GM18507 (cell line): ENCODE results near the gene FAM120B.
A peak's percentile ranks its signal among the peaks of the same experiment; 100 is the strongest.

Experiments
- DNase-seq: peaks from one replicate; pipeline ENCODE4 v3.0.0; 2011; ENCODE audit warnings: low read depth; ENCODE audit not compliant: insufficient read length; ENCODE audit errors: extremely low spot score
- FAIRE-seq: peaks from 2 replicates; lab custom pipeline; 2011; peaks lifted over from hg19 to GRCh38; lab: Jason Lieb, UNC

FAM120B gene

GRCh38 chr6:170284126-170284773, 22.3 kb upstream of the FAM120B start:
- no peak for FAIRE-seq

GRCh38 chr6:170284866-170285469, 21.6 kb upstream of the FAM120B start:
- FAIRE-seq, result no peak
- DNase-seq, result no peak

More at GRCh38 chr6:170284126-170284773, 22.3 kb upstream of the FAM120B start:
- DNase-seq, result no peak

- DNase-seq, result no peak
Observed at GRCh38 chr6:170285482-170285881, 21.1 kb upstream of the FAM120B start.

DNA sequence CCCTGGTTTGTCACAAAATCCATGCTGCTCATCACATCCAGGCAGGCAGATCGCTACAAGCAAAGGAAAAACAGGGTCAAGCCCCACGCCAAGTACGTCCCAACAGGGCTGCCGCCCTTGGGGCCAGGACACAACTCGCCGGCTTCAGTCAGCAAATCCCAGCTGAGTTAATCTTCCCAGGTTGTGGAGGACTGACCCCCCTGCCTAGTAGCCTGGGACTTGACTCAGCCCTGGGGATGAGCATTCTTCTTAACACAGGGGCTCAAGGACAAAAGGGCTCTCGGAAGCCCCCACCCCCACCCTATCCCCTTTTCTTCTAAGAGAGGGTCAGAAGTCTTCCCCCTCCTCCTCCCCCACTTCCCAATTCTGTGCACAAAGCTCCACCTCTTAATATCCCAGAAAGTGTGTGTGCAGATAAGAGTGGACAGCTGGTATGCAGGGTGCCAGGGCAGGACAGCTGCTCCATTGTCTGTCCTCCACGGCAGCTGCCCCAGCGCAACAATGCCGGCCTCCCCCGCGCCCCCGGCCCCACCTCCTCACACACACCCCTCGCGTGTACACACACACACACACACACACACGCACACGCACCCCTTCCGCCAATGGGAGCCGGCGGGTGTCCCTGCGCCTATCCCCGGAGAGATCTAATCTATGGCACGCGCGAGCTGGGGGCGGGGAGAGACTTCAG, 20.2 kb upstream of the FAM120B start:
- no peak for DNase-seq

More at GRCh38 chr6:170285482-170285881, 21.1 kb upstream of the FAM120B start:
- no peak for FAIRE-seq

DNA sequence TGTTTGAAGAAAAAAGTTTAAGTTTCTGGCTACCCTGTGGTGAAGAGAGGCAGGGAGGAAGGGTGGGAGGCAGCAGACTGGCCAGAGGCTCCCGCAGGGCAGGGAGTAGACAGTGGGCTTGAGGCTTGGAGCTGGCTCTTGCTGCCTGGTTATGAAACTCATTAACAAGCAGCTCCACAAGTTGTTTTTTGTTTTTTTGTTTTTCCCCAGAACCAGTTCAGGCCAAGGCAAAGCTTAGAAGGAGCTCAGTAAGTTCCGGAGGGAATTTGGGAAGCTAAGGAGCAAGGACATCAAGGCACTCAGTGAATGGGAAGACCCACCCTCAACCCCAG, 19.7 kb upstream of the FAM120B start:
- no peak for FAIRE-seq

More for the DNA sequence above, 20.2 kb upstream of the FAM120B start:
- FAIRE-seq, result no peak

GRCh38 chr6:170287371-170287876, 19.1 kb upstream of the FAM120B start:
- FAIRE-seq, result no peak

More for the DNA sequence above, 19.7 kb upstream of the FAM120B start:
- no peak for DNase-seq

GRCh38 chr6:170288091-170288631, 18.4 kb upstream of the FAM120B start:
- FAIRE-seq (no peak), DNase-seq (no peak)

More at GRCh38 chr6:170287371-170287876, 19.1 kb upstream of the FAM120B start:
- no peak for DNase-seq

GRCh38 chr6:170288852-170289179, 17.7 kb upstream of the FAM120B start:
- DNase-seq, result no peak
- FAIRE-seq, result no peak

GRCh38 chr6:170289180-170289931, 17.2 kb upstream of the FAM120B start:
- DNase-seq, result no peak
- FAIRE-seq, result no peak

- DNase-seq (no peak), FAIRE-seq (no peak)
Observed at GRCh38 chr6:170289951-170290295, 16.6 kb upstream of the FAM120B start.

GRCh38 chr6:170290296-170291128, 16.0 kb upstream of the FAM120B start, which contains the start of gene DLL1:
DLL1 (minus strand) TSS chr6:170291078; CDS start chr6:170290139, 939 bp downstream.
- DNase-seq, result no peak
- peak; percentile 45 for FAIRE-seq

DNA sequence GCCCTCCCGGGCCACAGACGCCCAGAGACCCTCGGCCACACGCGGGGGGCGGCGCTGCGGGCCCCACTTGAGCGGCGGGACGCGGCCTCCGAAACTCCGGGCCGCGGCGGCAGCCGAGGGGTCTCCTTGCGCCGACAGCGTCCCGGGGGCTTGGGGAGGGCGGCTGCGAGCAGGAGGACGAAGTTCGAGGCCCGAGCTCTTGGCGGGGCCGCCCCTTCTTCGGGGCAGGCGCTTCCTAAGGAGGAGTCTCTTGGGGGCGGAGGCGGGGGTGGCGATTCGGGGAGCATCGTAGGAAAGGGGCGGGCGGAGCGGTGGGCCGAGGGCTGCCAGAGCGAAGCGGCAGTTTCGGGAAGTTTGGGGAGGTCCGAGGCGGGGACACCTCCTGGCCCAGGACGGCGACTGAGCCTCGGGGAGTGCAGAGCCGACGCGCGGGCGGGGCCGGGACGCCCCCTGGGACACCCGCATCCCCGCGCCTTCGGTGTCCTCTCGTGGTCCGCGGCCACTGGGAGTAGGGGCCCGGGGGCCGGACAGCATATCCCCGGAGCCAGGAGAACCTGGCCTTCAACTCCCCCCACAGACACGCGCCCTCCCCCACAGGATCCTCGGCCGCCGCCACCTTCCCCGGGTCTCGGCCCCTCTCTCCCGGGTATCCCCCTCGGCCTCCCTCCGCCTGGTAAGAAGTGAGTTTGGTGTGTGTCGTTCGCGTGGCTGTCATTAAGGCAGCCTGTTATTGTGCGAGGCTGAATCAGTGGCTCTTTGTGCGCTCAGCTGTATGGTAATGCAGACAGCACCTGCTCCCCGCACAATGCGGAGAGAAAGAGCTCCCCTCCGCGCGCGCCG, 15.1 kb upstream of the FAM120B start:
- FAIRE-seq (peak; percentile 76), DNase-seq (no peak)

DNA sequence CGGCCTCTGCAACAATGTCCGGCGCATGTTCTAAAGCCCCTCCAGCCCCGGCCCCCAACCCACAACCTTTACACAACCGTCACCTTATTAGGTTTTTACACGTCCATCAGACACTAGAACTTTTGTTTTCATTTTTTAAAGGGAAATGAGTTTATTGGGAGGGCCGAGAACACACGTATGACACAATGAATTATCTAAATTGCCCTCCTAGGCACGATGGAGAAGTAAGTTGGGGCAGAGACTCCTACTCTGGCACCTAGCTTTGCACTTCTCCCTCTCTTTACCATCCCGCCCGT, 14.5 kb upstream of the FAM120B start:
- DNase-seq (no peak), FAIRE-seq (no peak)

- DNase-seq, result no peak
- no peak for FAIRE-seq
Observed at GRCh38 chr6:170292407-170293158, 14.0 kb upstream of the FAM120B start.

- DNase-seq, result no peak
- no peak for FAIRE-seq
Observed at GRCh38 chr6:170293341-170294231, 13.0 kb upstream of the FAM120B start.

- FAIRE-seq (no peak), DNase-seq (no peak)
Observed at GRCh38 chr6:170294298-170294730, 12.2 kb upstream of the FAM120B start.
